HEK293 (cell line): ENCODE results near the gene FLT4.

ENCODE experiments used
- SETDB1 ChIP-seq: IDR thresholded peaks from one replicate; pipeline ENCODE4 v1.6.1; 2017; ENCODE audit warnings: mild to moderate bottlenecking, low read length, moderate library complexity, mixed read lengths; ENCODE audit not compliant: insufficient read length
- TCF7L2 ChIP-seq: IDR thresholded peaks from 2 replicates; pipeline ENCODE4 v1.6.1; 2011; ENCODE audit warnings: low read depth, mild to moderate bottlenecking, inconsistent platforms, low read length, moderate library complexity, borderline replicate concordance
- WT1 ChIP-seq: fragments of 450-650 bp; formaldehyde crosslinking; IDR thresholded peaks from 2 replicates; pipeline ENCODE4 v1.5.1; 2016; ENCODE audit warnings: missing biosample characterization, missing genetic modification characterization
- ZBTB21 ChIP-seq: fragments of 450-650 bp; formaldehyde crosslinking; IDR thresholded peaks from 2 replicates; pipeline ENCODE4 v1.5.1; 2017; ENCODE audit warnings: missing biosample characterization, missing genetic modification characterization
- ZNF10 ChIP-seq: fragments of 450-650 bp; formaldehyde crosslinking; IDR thresholded peaks from 2 replicates; pipeline ENCODE4 v1.5.1; 2017; ENCODE audit warnings: missing biosample characterization, missing genetic modification characterization
- ZNF121 ChIP-seq: fragments of 450-650 bp; formaldehyde crosslinking; IDR thresholded peaks from 2 replicates; pipeline ENCODE4 v1.5.1; 2016; ENCODE audit warnings: missing biosample characterization, missing genetic modification characterization
- ZNF510 ChIP-seq: fragments of 450-650 bp; formaldehyde crosslinking; IDR thresholded peaks from 2 replicates; pipeline ENCODE4 v1.5.1; 2018; ENCODE audit warnings: mild to moderate bottlenecking, missing genetic modification characterization, missing biosample characterization; ENCODE audit not compliant: insufficient replicate concordance
- ZNF624 ChIP-seq: fragments of 450-650 bp; formaldehyde crosslinking; IDR thresholded peaks from 2 replicates; pipeline ENCODE4 v1.5.1; 2017; ENCODE audit warnings: missing biosample characterization, missing genetic modification characterization
- ZNF768 ChIP-seq: fragments of 450-650 bp; formaldehyde crosslinking; IDR thresholded peaks from 2 replicates; pipeline ENCODE4 v1.5.1; 2018; ENCODE audit warnings: missing biosample characterization, mild to moderate bottlenecking, missing genetic modification characterization
- ZNF792 ChIP-seq: fragments of 450-650 bp; formaldehyde crosslinking; IDR thresholded peaks from 2 replicates; pipeline ENCODE4 v1.5.1; 2016; ENCODE audit warnings: missing biosample characterization, missing genetic modification characterization
- ZSCAN18 ChIP-seq: fragments of 450-650 bp; formaldehyde crosslinking; IDR thresholded peaks from 2 replicates; pipeline ENCODE4 v1.5.1; 2016; ENCODE audit warnings: missing biosample characterization, missing genetic modification characterization
- TF ChIP-seq, protein P1 (sequence below): fragments of 450-650 bp; formaldehyde crosslinking; IDR thresholded peaks from 2 replicates; pipeline ENCODE4 v1.5.1; 2016; ENCODE audit warnings: missing biosample characterization, missing genetic modification characterization
- TF ChIP-seq, protein P2 (sequence below): fragments of 450-650 bp; formaldehyde crosslinking; IDR thresholded peaks from 2 replicates; pipeline ENCODE4 v1.5.1; 2017; ENCODE audit warnings: missing biosample characterization, missing genetic modification characterization
- TF ChIP-seq, protein P3 (sequence below): fragments of 450-650 bp; formaldehyde crosslinking; IDR thresholded peaks from 2 replicates; pipeline ENCODE4 v1.5.1; 2016; ENCODE audit warnings: missing biosample characterization, missing genetic modification characterization

GRCh38 chr5:180598316-180598701 lies 51.1 kb downstream of the FLT4 start:
- no peak for TF ChIP-seq ZBTB21 (tag by site-specific recombination)
- TF ChIP-seq, protein P1, sequence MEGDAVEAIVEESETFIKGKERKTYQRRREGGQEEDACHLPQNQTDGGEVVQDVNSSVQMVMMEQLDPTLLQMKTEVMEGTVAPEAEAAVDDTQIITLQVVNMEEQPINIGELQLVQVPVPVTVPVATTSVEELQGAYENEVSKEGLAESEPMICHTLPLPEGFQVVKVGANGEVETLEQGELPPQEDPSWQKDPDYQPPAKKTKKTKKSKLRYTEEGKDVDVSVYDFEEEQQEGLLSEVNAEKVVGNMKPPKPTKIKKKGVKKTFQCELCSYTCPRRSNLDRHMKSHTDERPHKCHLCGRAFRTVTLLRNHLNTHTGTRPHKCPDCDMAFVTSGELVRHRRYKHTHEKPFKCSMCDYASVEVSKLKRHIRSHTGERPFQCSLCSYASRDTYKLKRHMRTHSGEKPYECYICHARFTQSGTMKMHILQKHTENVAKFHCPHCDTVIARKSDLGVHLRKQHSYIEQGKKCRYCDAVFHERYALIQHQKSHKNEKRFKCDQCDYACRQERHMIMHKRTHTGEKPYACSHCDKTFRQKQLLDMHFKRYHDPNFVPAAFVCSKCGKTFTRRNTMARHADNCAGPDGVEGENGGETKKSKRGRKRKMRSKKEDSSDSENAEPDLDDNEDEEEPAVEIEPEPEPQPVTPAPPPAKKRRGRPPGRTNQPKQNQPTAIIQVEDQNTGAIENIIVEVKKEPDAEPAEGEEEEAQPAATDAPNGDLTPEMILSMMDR (tag by site-specific recombination), result no peak
- no peak for TF ChIP-seq WT1 (tag by site-specific recombination)
- no peak for TF ChIP-seq ZNF121
- no peak for TF ChIP-seq ZNF768 (tag by site-specific recombination)
- TF ChIP-seq, protein P2, sequence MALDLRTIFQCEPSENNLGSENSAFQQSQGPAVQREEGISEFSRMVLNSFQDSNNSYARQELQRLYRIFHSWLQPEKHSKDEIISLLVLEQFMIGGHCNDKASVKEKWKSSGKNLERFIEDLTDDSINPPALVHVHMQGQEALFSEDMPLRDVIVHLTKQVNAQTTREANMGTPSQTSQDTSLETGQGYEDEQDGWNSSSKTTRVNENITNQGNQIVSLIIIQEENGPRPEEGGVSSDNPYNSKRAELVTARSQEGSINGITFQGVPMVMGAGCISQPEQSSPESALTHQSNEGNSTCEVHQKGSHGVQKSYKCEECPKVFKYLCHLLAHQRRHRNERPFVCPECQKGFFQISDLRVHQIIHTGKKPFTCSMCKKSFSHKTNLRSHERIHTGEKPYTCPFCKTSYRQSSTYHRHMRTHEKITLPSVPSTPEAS, result no peak
- TF ChIP-seq ZNF792 (tag by site-specific recombination), result no peak
- TF ChIP-seq, protein P3, sequence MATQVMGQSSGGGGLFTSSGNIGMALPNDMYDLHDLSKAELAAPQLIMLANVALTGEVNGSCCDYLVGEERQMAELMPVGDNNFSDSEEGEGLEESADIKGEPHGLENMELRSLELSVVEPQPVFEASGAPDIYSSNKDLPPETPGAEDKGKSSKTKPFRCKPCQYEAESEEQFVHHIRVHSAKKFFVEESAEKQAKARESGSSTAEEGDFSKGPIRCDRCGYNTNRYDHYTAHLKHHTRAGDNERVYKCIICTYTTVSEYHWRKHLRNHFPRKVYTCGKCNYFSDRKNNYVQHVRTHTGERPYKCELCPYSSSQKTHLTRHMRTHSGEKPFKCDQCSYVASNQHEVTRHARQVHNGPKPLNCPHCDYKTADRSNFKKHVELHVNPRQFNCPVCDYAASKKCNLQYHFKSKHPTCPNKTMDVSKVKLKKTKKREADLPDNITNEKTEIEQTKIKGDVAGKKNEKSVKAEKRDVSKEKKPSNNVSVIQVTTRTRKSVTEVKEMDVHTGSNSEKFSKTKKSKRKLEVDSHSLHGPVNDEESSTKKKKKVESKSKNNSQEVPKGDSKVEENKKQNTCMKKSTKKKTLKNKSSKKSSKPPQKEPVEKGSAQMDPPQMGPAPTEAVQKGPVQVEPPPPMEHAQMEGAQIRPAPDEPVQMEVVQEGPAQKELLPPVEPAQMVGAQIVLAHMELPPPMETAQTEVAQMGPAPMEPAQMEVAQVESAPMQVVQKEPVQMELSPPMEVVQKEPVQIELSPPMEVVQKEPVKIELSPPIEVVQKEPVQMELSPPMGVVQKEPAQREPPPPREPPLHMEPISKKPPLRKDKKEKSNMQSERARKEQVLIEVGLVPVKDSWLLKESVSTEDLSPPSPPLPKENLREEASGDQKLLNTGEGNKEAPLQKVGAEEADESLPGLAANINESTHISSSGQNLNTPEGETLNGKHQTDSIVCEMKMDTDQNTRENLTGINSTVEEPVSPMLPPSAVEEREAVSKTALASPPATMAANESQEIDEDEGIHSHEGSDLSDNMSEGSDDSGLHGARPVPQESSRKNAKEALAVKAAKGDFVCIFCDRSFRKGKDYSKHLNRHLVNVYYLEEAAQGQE (tag by site-specific recombination), result no peak
- no peak for TF ChIP-seq ZNF10
- TF ChIP-seq TCF7L2, result no peak
- TF ChIP-seq ZNF510 (tag by site-specific recombination), result no peak
- TF ChIP-seq ZSCAN18 (tag by site-specific recombination), result no peak
- no peak for TF ChIP-seq ZNF624 (tag by site-specific recombination)
- no peak for TF ChIP-seq SETDB1
